Endodermal cell (in vitro differentiated cells): ENCODE results near the gene PPP4C. TPM values are rescaled to one million over a fixed set of nuclear protein-coding genes. Genes with fewer than 3 reads are reported as not detected.

Source experiments
- DNase-seq: peaks from one replicate; pipeline ENCODE4 v3.0.0-alpha.2; 2017
- H3K27ac ChIP-seq: 2 replicates; pipeline ENCODE4 v1.5.1; 2013; ENCODE audit warnings: mild to moderate bottlenecking, low read depth, low read length, moderate library complexity
- H3K27me3 ChIP-seq: 2 replicates; pipeline ENCODE4 v1.6.1; 2013; ENCODE audit warnings: mild to moderate bottlenecking, low read length, moderate library complexity; ENCODE audit not compliant: insufficient read depth, control insufficient read depth, poor library complexity, severe bottlenecking
- H3K36me3 ChIP-seq: 2 replicates; pipeline ENCODE4 v1.7.0; 2013; ENCODE audit warnings: mild to moderate bottlenecking, low read length, moderate library complexity; ENCODE audit not compliant: control insufficient read depth, insufficient read depth
- H3K4me1 ChIP-seq: one replicate; pipeline ENCODE4 v1.7.0; 2013; ENCODE audit warnings: low read length; ENCODE audit not compliant: control insufficient read depth, insufficient read depth
- H3K4me3 ChIP-seq: 2 replicates; pipeline ENCODE4 v1.5.1; 2013; ENCODE audit warnings: mild to moderate bottlenecking, low read length, moderate library complexity
- H3K9ac ChIP-seq: 2 replicates; pipeline ENCODE4 v1.6.1; 2013; ENCODE audit warnings: mild to moderate bottlenecking, low read length, moderate library complexity; ENCODE audit not compliant: poor library complexity, severe bottlenecking; ENCODE audit errors: extremely low read depth
- H3K9me3 ChIP-seq: 2 replicates; pipeline ENCODE4 v1.6.1; 2013; ENCODE audit warnings: mild to moderate bottlenecking, low read length, moderate library complexity; ENCODE audit not compliant: control insufficient read depth
- H3K27ac Mint-ChIP-seq: 2 replicates; pipeline ENCODE4 v1.8.0; 2020; ENCODE audit warnings: mixed read lengths
- H3K27me3 Mint-ChIP-seq: 2 replicates; pipeline ENCODE4 v1.8.0; 2021; ENCODE audit warnings: mild to moderate bottlenecking, mixed read lengths; ENCODE audit not compliant: insufficient read depth
- H3K36me3 Mint-ChIP-seq: 2 replicates; pipeline ENCODE4 v1.8.0; 2020; ENCODE audit warnings: low read depth, mixed read lengths
- H3K4me1 Mint-ChIP-seq: 2 replicates; pipeline ENCODE4 v1.8.0; 2020; ENCODE audit warnings: mixed read lengths
- H3K4me3 Mint-ChIP-seq: 2 replicates; pipeline ENCODE4 v1.8.0; 2020; ENCODE audit warnings: mild to moderate bottlenecking, moderate library complexity, mixed read lengths
- H3K9me3 Mint-ChIP-seq: 2 replicates; pipeline ENCODE4 v1.8.0; 2020; ENCODE audit warnings: mild to moderate bottlenecking, mixed read lengths
- WGBS, 2 experiments: methylation state at CpG; one replicate each; pipeline versions ENCODE4 v1.1.5 to v1.1.7; 2013; ENCODE audit warnings: missing lambda C conversion rate in 2 of 2, mixed read lengths in 1 of 2; ENCODE audit not compliant: insufficient coverage in 1 of 2, insufficient read length in 1 of 2; 5-methylcytosine and 5-hydroxymethylcytosine counted together
- total RNA-seq, 2 donors: library from RNA; stranded (reverse); fragmentation: NEBNext Ultra II Directional in 1 of 2; extraction: Animal tissue kit (Norgen Biotek cat#: 25700) in 1 of 2; gene quantifications; 2 replicates in 1 of 2; 3 replicates in 1 of 2; pipeline ENCODE4 v1.2.1, GENCODE V29; 2021
- TF ChIP-seq, protein P1 (sequence below): fragments of 200-600 bp; sonication (generic); conservative IDR thresholded peaks from 2 replicates; pipeline ENCODE4 v1.5.0; 2021; ENCODE audit warnings: antibody characterized with exemption, mild to moderate bottlenecking

PPP4C gene
- total RNA-seq, 2 donors from 2014 or later = 150 to 151 TPM

DNA sequence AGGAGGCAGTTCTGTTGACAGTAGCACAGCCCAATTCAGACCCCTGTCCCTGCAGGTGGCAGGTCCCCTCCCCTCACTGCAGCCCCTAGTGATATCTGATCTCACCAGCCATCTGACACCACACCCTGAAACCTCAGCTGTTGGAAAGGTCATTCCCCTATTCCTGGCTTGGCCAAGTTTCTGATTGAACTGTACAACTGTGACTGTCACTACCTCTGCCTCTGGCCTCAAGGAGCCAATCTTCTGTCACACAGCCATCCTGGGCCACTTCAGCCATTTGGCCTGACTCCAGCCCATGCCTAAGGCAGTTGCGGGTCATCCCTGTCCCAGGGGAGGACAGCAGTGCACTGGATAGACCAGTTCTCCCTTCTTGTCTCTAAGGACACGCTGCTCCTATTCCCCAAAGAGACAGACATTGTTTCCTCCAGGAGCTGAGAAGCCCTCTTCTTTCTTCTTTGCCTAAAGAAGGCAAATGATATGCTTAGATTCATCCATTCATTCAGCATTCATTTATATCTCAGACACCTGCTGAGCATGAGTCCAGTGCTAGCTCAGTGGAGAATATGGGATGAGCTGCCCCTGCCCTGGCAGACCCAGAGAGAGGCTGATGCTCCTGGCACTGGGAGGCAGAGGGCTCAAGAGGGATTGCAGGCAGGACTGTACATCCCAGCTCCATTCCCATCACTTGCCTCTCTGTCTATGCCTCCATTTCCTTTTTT is 14.8 kb upstream of the PPP4C start:
- no peak for DNase-seq
- H3K36me3 ChIP-seq = no peaks in the 10 kb centered on the region
- H3K4me3 ChIP-seq = no peak overlapping the region
- Mint-ChIP-seq H3K27me3 (no peaks in the 10 kb centered on the region), H3K36me3 (peaks cover 7% of the 10 kb centered on the region), H3K4me3 (no peak overlapping the region), H3K4me1 (peaks cover 11% of the 10 kb centered on the region), H3K9me3 (no peaks in the 10 kb centered on the region), H3K27ac (no peak overlapping the region)
- TF ChIP-seq, protein P1, sequence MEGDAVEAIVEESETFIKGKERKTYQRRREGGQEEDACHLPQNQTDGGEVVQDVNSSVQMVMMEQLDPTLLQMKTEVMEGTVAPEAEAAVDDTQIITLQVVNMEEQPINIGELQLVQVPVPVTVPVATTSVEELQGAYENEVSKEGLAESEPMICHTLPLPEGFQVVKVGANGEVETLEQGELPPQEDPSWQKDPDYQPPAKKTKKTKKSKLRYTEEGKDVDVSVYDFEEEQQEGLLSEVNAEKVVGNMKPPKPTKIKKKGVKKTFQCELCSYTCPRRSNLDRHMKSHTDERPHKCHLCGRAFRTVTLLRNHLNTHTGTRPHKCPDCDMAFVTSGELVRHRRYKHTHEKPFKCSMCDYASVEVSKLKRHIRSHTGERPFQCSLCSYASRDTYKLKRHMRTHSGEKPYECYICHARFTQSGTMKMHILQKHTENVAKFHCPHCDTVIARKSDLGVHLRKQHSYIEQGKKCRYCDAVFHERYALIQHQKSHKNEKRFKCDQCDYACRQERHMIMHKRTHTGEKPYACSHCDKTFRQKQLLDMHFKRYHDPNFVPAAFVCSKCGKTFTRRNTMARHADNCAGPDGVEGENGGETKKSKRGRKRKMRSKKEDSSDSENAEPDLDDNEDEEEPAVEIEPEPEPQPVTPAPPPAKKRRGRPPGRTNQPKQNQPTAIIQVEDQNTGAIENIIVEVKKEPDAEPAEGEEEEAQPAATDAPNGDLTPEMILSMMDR = no peak
- no peak overlapping the region for H3K9ac ChIP-seq
- H3K27me3 ChIP-seq = no peaks in the 10 kb centered on the region
- H3K4me1 ChIP-seq = peaks cover 5% of the 10 kb centered on the region
- no peaks in the 10 kb centered on the region for H3K9me3 ChIP-seq
- H3K27ac ChIP-seq = peak overlapping the region; percentile 11
- 84 to 100% methylated on average over 1 to 2 of the region's 2 CpGs for WGBS, 2 experiments

DNA sequence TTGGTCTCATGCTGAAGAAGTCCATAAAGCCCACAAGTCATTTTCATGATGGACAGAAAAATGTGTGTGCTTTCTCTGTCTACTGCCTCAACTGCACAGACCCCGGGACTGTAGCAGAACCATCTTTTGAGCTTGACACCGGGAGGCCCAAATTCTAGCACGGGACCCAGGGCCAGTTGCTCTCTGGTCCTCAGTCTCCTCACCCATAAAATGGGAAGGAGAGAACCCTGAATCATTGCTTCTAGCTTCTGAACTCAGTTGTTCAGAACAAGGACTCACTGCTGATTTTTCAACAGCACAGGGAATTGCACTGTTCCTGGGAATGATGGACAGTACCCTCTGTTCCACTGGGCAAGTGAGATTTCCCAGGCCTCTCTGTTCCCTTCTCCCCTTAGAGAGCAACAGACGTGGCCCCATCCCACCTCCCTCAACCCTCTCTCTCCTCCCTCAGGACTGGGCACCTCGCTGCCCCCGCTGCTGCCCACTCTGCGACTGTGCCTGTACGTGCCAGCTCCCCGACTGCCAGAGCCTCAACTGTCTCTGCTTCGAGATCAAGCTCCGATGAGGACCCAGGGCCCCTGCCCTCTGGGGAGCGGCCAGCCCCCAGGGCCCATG is 12.4 kb upstream of the PPP4C start:
- Histone ChIP-seq H3K27ac (peak overlapping the region; percentile 95), H3K36me3 (peaks cover 16% of the 10 kb centered on the region)
- H3K27ac Mint-ChIP-seq = no peak overlapping the region

DNA sequence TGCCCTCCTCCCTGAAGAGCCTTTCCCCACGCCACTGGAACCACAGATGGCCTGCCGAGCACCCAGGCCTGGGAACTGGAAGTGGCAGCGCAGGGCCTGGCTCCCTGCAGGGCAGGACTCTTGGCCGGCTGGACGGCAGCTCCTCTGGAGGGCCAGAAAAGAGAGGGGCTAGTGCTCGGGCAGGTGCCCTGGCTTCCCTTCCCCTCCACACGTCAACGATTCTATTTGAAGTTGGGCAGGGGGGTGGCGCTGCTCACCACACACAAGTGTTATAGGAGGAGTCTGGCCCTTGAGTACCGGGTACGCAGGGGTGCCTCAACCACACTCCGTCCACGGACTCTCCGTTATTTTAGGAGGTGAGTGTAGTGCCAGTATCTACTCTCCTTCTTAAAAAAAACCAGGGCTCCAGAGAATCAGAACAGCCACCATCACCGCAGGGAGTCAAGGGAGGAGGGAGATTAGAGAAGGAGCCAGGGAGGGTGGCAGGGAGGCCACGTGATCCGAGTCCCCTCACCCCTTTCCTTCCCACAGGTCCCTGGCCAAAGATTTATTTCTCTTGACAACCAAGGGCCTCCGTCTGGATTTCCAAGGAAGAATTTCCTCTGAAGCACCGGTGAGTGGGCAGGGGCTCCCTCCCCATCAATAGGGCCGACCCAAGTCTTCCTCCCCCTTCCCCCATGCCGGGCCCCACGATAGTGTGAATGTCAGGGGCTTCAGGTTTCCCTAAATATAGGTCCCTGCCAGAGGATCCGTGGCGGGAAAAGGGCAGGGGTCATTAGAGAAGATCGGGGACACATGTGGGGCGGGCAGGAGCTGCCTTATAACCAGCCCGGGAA is 11.7 kb upstream of the PPP4C start:
- peak overlapping the region; percentile 95 for H3K27ac ChIP-seq
- Mint-ChIP-seq H3K9me3 (no peaks in the 10 kb centered on the region), H3K27me3 (no peaks in the 10 kb centered on the region), H3K36me3 (peaks cover 32% of the 10 kb centered on the region), H3K4me1 (peaks cover 23% of the 10 kb centered on the region), H3K27ac (peak overlapping the region; percentile 79), H3K4me3 (peak overlapping the region; percentile 87)
- peaks cover 8% of the 10 kb centered on the region for H3K4me1 ChIP-seq
- 0 to 5% methylated on average over 5 to 26 of the region's 27 CpGs for WGBS, 2 experiments
- no peaks in the 10 kb centered on the region for H3K9me3 ChIP-seq
- DNase-seq = peak; percentile 86
- H3K4me3 ChIP-seq = peak overlapping the region; percentile 82
- no peaks in the 10 kb centered on the region for H3K27me3 ChIP-seq
- H3K36me3 ChIP-seq = peaks cover 24% of the 10 kb centered on the region
- TF ChIP-seq, protein P1 = peak; percentile 42
- peak overlapping the region; percentile 87 for H3K9ac ChIP-seq

More for the DNA sequence above, 12.4 kb upstream of the PPP4C start:
- WGBS, 2 experiments = 64 to 65% methylated on average over 7 to 12 of the region's 12 CpGs
- H3K4me3 ChIP-seq = peak overlapping the region; percentile 82
- no peaks in the 10 kb centered on the region for H3K9me3 ChIP-seq
- DNase-seq = no peak
- H3K9me3 Mint-ChIP-seq = no peaks in the 10 kb centered on the region
- H3K9ac ChIP-seq = no peak overlapping the region
- peaks cover 8% of the 10 kb centered on the region for H3K4me1 ChIP-seq
- TF ChIP-seq, protein P1 = no peak
- no peaks in the 10 kb centered on the region for H3K27me3 Mint-ChIP-seq
- no peaks in the 10 kb centered on the region for H3K27me3 ChIP-seq
- peaks cover 23% of the 10 kb centered on the region for H3K4me1 Mint-ChIP-seq
- H3K4me3 Mint-ChIP-seq = peak overlapping the region; percentile 87
- peaks cover 25% of the 10 kb centered on the region for H3K36me3 Mint-ChIP-seq
